H7 (cell line): ENCODE results near the gene HBZ. TPM values are rescaled to one million over a fixed set of nuclear protein-coding genes. Genes with fewer than 3 reads are reported as not detected.
"Not testable (repeated sequence)": the region's sequence is repeated elsewhere in the genome, so short reads cannot be mapped to it uniquely, and the experiment has no call there.

ENCODE experiments used
- DNase-seq: peaks from one replicate; pipeline ENCODE4 v3.0.0; 2012
- H3K27me3 ChIP-seq: 2 replicates; pipeline ENCODE4 v1.6.0; 2011; ENCODE audit warnings: mild to moderate bottlenecking, low read length; ENCODE audit not compliant: control insufficient read depth, insufficient read depth
- H3K36me3 ChIP-seq: replicated peaks from 2 replicates; pipeline ENCODE4 v1.5.1; 2011; ENCODE audit warnings: low read length; ENCODE audit not compliant: control insufficient read depth, insufficient read depth
- H3K4me3 ChIP-seq: 2 replicates; pipeline ENCODE4 v1.5.1; 2011; ENCODE audit warnings: low read depth, mild to moderate bottlenecking, control low read depth, low read length, moderate library complexity; ENCODE audit not compliant: insufficient read depth
- total RNA-seq: library from RNA; depleted of rRNA; stranded (reverse); fragments of >200 nt; shearing (Covaris generic); gene quantifications from 2 replicates; pipeline ENCODE4 v1.2.3, GENCODE V29; 2014

HBZ gene
- total RNA-seq, 1 experiment from 2014 or later: not detected

DNA sequence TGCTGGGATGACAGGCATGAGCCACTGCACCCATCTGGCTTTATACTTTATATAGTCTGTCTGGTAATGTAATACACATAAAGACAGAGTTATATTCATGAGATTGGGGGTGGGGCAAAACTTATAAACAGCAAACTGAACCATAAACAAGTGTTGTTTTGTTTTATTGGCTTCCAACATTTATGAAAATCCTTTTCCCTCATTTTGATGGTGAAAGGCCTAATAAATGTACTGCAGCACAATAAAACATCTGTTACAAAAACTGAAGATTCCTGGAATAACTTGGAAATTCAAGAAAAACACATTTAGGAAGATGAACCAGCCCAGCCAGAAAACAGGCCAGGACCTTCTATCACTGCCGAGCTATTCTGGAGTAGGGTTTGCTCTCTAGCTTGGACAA, 30.1 kb upstream of the HBZ start:
- Histone ChIP-seq H3K27me3 (no peaks in the 10 kb centered on the region), H3K36me3 (no peaks in the 10 kb centered on the region; the same call in 1 of the 2 replicates), H3K4me3 (no peak overlapping the region)
- DNase-seq: no peak

DNA sequence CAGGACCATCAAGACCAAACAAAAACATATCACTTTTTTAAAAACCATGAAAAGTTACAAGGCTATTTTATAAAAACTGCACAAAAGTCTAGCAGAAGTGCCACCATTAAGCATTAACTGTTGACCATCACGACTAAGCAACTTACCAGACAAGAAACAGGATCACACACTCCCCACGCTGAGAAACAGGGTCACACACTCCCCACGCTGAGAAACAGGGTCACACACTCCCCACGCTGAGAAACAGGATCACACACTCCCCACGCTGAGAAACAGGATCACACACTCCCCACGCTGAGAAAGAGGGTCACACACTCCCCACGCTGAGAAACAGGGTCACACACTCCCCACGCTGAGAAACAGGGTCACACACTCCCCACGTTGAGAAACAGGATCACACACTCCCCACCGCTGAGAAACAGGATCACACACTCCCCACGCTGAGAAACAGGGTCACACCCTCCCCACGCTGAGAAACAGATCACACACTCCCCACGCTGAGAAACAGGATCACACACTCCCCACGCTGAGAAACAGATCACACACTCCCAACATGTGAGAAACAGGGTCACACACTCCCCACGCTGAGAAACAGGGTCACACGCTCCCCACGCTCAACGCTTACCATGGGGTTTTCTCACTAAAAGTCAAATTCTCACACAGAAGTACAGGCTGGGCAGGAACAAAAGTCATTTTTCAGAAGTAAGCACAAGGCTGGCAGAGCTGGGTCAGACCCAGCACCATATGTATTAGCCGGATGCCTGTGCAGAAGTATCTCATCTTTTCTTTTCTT, 28.7 kb upstream of the HBZ start:
- H3K36me3 ChIP-seq, DNase-seq, H3K4me3 ChIP-seq, H3K27me3 ChIP-seq: not testable (repeated sequence)

DNA sequence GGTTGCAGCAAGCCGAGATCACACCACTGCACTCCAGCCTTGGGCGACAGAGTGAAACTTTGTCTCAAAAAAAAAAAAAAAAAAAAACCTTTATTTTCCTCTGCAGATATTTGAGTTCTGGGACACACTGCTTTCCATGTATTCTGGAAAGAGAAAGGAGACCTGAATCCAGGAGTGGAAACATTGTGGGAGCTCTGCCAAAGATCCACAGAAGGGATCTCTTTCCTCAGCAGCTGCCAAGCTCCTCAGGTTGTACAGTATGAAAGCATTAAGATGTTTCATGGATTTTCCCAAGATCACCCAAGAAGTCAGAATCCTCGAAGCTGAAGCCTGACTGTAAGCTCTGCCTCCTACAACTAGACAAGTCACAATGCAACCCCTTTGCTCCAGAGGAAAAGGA, 27.4 kb upstream of the HBZ start:
- no peak for DNase-seq
- no peak overlapping the region for H3K4me3 ChIP-seq
- no peaks in the 10 kb centered on the region; the same call in 1 of the 2 replicates for H3K36me3 ChIP-seq
- H3K27me3 ChIP-seq: no peaks in the 10 kb centered on the region

DNA sequence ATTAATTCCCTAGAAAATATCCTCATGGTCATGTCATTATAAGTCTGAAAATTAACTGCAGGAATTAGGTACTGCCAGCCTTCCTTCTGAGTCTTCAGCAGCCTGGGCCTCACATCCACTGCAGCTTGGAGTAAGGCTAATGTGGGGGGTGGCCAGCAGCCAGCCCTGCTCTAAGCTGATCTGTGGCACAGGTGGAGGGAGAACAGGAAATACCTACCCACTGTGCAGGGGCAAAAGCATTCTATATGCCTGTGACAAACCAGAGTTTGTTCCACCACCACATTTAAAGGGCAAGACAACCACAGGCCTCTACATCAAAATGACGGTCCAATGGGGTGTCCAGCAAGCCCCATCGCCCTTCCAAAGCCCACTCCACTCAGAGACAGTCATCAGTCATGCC, 23.4 kb upstream of the HBZ start:
- Histone ChIP-seq H3K27me3 (no peaks in the 10 kb centered on the region), H3K36me3 (no peaks in the 10 kb centered on the region; the same call in 1 of the 2 replicates), H3K4me3 (no peak overlapping the region)
- DNase-seq: no peak

DNA sequence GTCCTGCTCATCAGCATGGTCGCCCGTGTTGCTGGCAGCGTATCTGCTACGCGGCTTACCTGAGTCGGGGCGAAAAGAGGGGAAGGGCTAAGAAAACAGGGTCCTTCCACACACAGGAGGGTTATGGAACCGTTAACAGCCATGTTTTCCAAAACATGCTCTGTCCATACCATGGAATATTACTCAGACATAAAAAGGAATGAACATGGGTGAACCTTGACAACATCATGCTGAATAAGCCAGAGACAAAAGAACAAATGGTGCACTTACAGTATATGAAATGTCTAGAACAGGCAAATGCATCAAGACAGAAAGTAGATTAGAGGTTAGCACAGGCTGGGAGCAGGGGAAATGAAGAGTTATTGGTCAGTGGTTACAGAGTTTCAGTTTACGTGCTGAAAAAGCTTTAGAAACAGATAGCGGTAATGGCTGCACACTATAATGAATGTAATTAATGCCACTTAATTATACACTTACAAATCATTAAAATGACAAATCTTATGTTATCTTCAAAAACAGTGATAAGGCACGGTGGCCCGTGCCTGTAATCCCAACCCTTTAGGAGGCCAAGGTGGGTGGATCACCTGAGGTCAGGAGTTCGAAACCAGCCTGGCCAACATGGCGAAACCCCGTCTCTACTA, 21.8 kb upstream of the HBZ start:
- no peaks in the 10 kb centered on the region for H3K27me3 ChIP-seq

DNA sequence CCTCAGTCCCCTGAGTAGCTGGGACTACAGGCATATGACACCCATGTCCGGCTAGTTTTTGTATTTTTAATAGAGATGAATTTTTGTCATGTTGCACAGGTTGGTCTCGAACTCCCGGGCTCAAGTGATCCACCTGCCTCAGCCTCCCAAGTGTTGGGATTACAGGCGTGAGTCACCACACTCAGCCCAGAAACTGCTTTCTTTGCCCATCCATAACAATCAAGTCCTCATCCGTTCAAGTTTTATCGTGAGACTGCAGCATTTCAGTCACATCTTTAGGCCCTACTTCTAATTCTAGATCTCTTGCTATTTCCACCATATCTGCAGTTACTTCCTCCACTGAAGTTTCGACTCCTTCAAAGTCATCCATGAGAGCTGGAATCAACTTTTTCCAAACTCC, 20.3 kb upstream of the HBZ start:
- DNase-seq: no peak
- Histone ChIP-seq H3K27me3 (no peaks in the 10 kb centered on the region), H3K36me3 (no peaks in the 10 kb centered on the region), H3K4me3 (no peak overlapping the region)

More for the DNA sequence above, 21.8 kb upstream of the HBZ start:
- no peak for DNase-seq
- Histone ChIP-seq H3K36me3 (no peaks in the 10 kb centered on the region; the same call in 1 of the 2 replicates), H3K4me3 (no peak overlapping the region)

DNA sequence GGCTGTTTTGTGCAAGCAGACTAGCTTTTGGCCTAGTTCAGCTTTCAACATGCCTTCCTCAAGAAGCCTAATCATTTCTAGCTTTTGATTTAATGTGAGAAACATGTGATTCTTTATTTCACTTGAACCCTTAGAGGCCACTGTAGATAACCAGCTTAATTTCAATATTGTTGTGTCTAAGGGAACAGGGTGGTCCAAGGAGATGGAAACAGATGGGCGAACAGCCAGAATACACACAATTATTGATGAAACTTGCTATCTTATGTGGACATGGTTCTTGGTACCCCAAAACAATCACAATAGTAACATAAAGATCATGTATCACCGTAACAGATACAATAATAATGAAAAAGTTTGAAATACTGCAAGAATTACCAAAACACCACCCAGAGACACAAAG, 18.7 kb upstream of the HBZ start:
- Histone ChIP-seq H3K36me3 (no peaks in the 10 kb centered on the region), H3K4me3 (no peak overlapping the region), H3K27me3 (no peaks in the 10 kb centered on the region)
- no peak for DNase-seq

DNA sequence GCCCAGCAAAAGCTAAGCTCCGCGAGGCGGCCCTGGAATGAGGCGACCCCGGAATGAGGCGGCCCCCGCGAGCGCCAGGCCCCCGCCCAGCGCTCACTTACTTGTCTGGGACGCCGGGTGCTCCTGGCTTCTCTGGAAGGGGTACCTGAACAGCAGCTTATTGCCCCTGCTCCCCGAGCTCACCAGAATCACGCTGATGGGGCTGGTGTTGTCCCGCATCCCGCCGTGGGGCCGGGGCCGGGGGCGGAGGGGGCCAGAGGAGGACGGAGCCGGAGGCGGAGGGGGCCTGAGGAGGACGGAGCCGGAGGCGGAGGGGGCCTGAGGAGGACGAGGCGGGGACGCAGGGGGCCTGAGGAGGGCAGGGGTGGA, 14.4 kb upstream of the HBZ start:
- DNase-seq: peak; percentile 91
- H3K36me3 ChIP-seq: no peaks in the 10 kb centered on the region
- peak overlapping the region; percentile 60 for H3K4me3 ChIP-seq
- H3K27me3 ChIP-seq: no peaks in the 10 kb centered on the region

DNA sequence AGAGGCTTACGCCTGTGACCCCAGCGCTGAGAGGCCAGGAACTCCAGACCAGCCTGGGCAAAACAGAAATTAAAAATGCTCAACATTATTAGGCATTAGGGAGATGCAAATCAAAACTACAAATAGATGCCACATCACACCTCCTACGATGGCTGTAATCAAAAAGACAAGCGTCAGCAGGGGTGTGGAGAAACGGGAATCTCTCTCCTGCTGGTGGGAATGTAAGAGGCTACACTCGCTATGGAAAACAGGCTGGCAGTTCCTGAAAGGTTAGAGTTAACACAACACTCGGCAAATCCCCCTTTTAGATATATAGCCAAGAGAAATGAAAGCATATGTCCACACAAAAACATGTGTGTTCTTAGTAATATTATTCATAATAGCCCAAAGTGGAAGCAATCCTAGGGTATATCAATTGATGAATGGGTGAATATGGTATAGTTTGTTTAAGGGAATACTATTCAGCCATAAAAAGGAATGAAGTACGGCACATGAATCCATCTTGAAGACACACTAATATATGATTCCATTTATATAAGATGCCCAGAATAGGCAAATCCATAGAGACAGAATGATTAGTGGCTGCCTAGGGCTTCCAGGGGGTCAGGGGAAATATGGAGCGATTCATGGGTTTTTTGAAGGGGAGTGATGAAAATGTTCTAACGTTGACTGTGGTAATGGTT, 12.1 kb upstream of the HBZ start:
- no peak for DNase-seq
- no peaks in the 10 kb centered on the region for H3K27me3 ChIP-seq
- no peaks in the 10 kb centered on the region for H3K36me3 ChIP-seq
- no peak overlapping the region for H3K4me3 ChIP-seq

DNA sequence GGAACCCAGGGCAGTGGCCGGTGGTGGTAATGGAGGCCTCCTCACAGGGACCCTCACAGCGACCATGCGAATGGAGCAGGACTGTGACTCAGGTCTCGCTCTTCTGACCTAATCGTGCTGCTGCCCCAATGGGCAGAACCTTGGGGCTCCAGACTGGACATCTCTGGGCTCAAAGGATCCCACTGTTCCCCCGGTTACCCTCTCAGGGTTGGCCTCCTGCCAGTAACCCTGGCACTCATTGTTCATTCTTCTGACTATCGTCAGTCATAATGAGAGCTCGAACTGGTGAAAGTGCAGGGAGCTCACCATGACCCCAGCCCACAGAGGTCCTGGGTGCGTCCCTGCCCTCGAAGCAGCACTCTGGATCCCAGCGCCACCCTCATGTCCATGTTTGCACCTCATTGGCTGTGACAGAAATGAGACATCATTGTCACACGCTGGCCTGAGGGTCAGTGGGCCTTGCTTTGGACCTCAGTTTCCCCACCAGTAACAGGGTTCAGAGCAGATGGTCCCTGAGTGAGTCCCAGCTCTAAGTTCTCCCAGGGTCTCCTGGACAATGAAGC, 10.0 kb upstream of the HBZ start:
- DNase-seq: no peak
- no peaks in the 10 kb centered on the region for H3K36me3 ChIP-seq

DNA sequence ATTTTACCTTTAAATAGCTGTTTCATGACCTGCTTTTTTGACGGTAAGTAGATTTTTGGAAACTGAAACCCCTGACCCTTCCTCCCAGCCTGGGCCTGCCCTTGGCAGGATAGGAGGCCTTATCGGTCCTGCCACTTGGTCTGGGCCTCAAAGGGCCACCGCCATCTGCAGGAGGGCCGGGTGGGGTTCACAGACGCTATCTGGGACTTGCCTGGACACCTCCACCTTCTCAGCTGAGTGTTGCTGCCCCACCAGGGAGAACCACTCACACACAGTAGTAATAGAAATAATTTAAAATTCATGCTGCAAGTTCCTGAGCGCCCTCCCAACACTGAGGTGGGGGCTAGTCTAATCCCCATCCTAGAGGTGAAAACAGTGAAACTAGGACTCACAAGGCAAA, 9.4 kb upstream of the HBZ start:
- H3K36me3 ChIP-seq: no peaks in the 10 kb centered on the region
- no peaks in the 10 kb centered on the region for H3K27me3 ChIP-seq
- H3K4me3 ChIP-seq: no peak overlapping the region
- DNase-seq: no peak

More for the DNA sequence above, 10.0 kb upstream of the HBZ start:
- no peaks in the 10 kb centered on the region for H3K27me3 ChIP-seq
- H3K4me3 ChIP-seq: no peak overlapping the region

DNA sequence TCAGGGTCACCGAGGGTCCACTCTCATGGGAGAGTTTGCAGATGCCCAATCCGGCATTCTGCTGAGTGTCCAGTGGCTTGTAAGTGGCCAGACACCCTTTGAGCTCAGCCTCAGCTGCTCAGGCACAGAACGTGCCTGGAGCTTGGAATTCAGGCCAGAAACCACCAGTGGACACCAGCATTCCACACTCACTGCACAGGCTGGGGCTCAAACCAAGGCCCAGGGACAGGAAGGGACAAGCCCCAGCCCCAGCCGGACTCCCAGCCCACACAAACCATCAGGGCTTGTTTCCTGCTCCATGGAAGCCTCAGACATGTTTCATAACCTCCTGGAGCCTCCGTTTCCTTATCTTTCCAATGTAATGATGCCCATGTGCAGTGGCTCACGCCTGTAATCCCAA, 9.0 kb upstream of the HBZ start:
- Histone ChIP-seq H3K27me3 (no peaks in the 10 kb centered on the region; the same call in 1 of the 2 replicates), H3K36me3 (no peaks in the 10 kb centered on the region), H3K4me3 (no peak overlapping the region)
- DNase-seq: no peak

DNA sequence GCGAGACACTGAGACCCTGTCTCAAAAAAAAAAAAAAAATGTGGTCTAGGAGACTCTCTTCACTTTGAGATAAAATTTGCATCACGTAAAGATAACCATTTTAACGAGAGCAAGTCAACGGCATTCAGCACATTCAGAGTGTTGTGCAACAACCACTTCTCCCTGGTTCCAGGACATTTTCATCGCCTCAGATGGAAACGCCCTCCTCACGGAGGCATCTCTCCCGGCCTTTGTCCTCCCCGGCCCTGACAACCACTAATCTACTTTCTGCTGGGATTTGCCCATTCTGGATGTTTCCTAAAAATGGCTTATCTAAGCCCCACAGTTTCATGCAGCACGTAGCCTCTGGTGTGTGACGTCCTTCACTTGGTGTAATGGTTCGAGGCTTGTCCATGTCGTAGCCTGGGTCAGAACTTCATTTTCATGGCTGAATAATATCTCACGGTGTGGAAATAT, 7.6 kb upstream of the HBZ start:
- DNase-seq: no peak
- Histone ChIP-seq H3K4me3 (no peak overlapping the region), H3K27me3 (peaks cover 8% of the 10 kb centered on the region; the same call in 1 of the 2 replicates), H3K36me3 (no peaks in the 10 kb centered on the region)

DNA sequence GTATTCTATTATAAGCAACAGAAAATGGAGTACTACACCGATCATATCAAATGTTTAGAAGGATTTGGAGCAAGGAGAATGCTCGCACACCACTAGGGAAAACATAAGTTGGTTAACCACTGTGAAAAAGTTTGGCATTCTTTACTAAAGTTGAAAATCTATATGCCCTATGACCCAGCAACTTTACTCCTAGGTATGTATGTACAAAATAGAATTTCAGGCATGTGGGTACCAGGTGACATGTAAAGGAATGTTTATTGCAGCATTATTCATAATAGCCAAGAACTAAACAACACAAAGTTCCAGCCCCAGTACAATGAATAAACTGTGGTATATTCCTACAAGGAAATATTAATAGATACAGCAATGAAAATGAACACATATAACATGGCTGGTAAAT, 5.8 kb upstream of the HBZ start:
- Histone ChIP-seq H3K36me3 (no peaks in the 10 kb centered on the region), H3K4me3 (no peak overlapping the region), H3K27me3 (peaks cover 9% of the 10 kb centered on the region; the same call in 1 of the 2 replicates)
- no peak for DNase-seq
